Central memory CD8-positive, alpha-beta T cell (primary cell): Measurements from ENCODE around the gene FKBP6.
"Not testable (repeated sequence)": the region's sequence is repeated elsewhere in the genome, so short reads cannot be mapped to it uniquely, and the experiment has no call there.

Source experiments
- ATAC-seq: fragments of 150-1000 bp; cut with Tn5 transposase; replicated peaks from 2 replicates; pipeline ENCODE4 v1.10.0; 2022; ENCODE audit warnings: mild to moderate bottlenecking, moderate FRiP score, moderate number of reproducible peaks; ENCODE audit not compliant: poor library complexity, severe bottlenecking; ENCODE audit errors: extremely low read depth
- DNase-seq, 2 donors: peaks; one replicate each; pipeline ENCODE4 v3.0.0; 2021; ENCODE audit warnings: low spot score in 2 of 2
- H3K27ac Mint-ChIP-seq: one replicate; pipeline ENCODE4 v1.8.0; 2022; ENCODE audit warnings: low read depth, mild to moderate bottlenecking, moderate library complexity, mixed read lengths
- H3K27me3 Mint-ChIP-seq: one replicate; pipeline ENCODE4 v1.8.0; 2022; ENCODE audit warnings: mixed read lengths
- H3K36me3 Mint-ChIP-seq: one replicate; pipeline ENCODE4 v1.8.0; 2022; ENCODE audit warnings: mild to moderate bottlenecking, moderate library complexity, mixed read lengths; ENCODE audit not compliant: insufficient read depth
- H3K4me1 Mint-ChIP-seq: one replicate; pipeline ENCODE4 v1.8.0; 2022; ENCODE audit warnings: mixed read lengths
- H3K4me3 Mint-ChIP-seq: one replicate; pipeline ENCODE4 v1.8.0; 2022; ENCODE audit warnings: mild to moderate bottlenecking, moderate library complexity, mixed read lengths
- H3K9me3 Mint-ChIP-seq: one replicate; pipeline ENCODE4 v1.8.0; 2022; ENCODE audit warnings: mixed read lengths

FKBP6 gene

GRCh38 chr7:73366127-73366526, 38.2 kb downstream of the FKBP6 start:
- H3K4me3 Mint-ChIP-seq, result no peak overlapping the region
- H3K9me3 Mint-ChIP-seq, result no peaks in the 10 kb centered on the region
- H3K4me1 Mint-ChIP-seq, result no peaks in the 10 kb centered on the region
- H3K27me3 Mint-ChIP-seq, result peaks cover 30% of the 10 kb centered on the region
- H3K27ac Mint-ChIP-seq, result no peak overlapping the region
- ATAC-seq (no peak), DNase-seq (no peak)
- no peaks in the 10 kb centered on the region for H3K36me3 Mint-ChIP-seq

- ATAC-seq (no peak), DNase-seq (no peak)
- no peak overlapping the region for H3K4me3 Mint-ChIP-seq
- H3K9me3 Mint-ChIP-seq, result no peaks in the 10 kb centered on the region
- H3K36me3 Mint-ChIP-seq, result no peaks in the 10 kb centered on the region
- peaks cover 30% of the 10 kb centered on the region for H3K27me3 Mint-ChIP-seq
- no peak overlapping the region for H3K27ac Mint-ChIP-seq
- no peaks in the 10 kb centered on the region for H3K4me1 Mint-ChIP-seq
Observed at GRCh38 chr7:73366990-73367389, 39.0 kb downstream of the FKBP6 start.

GRCh38 chr7:73369009-73369408, 41.0 kb downstream of the FKBP6 start:
- Mint-ChIP-seq H3K27me3 (peaks cover 26% of the 10 kb centered on the region), H3K27ac (no peak overlapping the region), H3K36me3 (no peaks in the 10 kb centered on the region), H3K4me3 (no peak overlapping the region), H3K9me3 (no peaks in the 10 kb centered on the region), H3K4me1 (no peaks in the 10 kb centered on the region)
- ATAC-seq (no peak), DNase-seq (no peak)

DNA sequence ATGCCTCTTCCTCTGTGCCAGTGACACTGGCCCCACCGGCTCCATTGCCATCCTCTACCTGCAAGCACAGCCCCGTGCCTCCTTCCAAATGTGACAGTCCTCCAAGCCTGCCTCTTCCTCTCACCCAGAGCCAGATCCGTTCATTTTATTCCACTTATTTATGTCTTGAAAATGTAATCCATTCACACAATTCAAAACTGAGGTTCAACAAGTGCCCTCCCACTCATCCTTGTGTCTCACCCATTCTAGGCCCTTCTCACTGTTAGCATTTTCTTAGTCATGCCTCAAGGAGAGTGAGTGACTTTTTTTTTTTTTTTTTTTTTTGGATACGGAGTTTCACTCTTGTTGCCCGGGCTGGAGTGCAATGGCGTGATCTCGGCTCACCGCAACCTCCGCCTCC, 41.7 kb downstream of the FKBP6 start:
- Mint-ChIP-seq H3K4me3 (no peak overlapping the region), H3K9me3 (no peaks in the 10 kb centered on the region), H3K27ac (no peak overlapping the region), H3K36me3 (no peaks in the 10 kb centered on the region), H3K4me1 (no peaks in the 10 kb centered on the region), H3K27me3 (peaks cover 33% of the 10 kb centered on the region)
- no peak for DNase-seq
- ATAC-seq, result no peak

- Mint-ChIP-seq H3K4me3 (no peak overlapping the region), H3K27me3 (peaks cover 49% of the 10 kb centered on the region), H3K9me3 (no peaks in the 10 kb centered on the region), H3K36me3 (no peaks in the 10 kb centered on the region), H3K27ac (no peak overlapping the region), H3K4me1 (no peaks in the 10 kb centered on the region)
- ATAC-seq, result no peak
- no peak for DNase-seq
Observed at GRCh38 chr7:73373741-73374140, 45.8 kb downstream of the FKBP6 start.

DNA sequence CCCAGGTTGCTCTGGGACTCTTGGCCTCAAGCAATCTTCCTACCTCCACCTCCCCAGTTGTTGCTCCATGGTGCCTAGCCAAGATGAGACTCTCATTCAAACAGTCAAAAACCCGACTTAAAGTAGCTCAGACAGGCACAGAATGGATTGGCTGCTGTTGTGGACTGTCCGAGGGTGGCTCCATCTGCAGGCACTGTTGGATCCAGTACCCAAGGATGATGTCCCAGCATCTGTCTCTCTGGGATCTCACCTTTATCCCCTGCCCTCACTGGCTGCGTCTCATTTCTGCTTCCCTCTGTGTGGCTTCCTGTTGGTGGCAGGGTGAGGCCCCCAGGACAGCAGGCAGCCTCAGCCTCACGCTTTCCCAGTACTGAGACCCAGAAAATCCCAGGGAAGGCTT, 48.3 kb downstream of the FKBP6 start:
- peaks cover 40% of the 10 kb centered on the region for H3K27me3 Mint-ChIP-seq
- H3K27ac Mint-ChIP-seq, DNase-seq, H3K4me3 Mint-ChIP-seq, H3K36me3 Mint-ChIP-seq, H3K4me1 Mint-ChIP-seq, ATAC-seq, H3K9me3 Mint-ChIP-seq: not testable (repeated sequence)

GRCh38 chr7:73376671-73377412, 48.9 kb downstream of the FKBP6 start:
- H3K27ac Mint-ChIP-seq, result no peak overlapping the region

DNA sequence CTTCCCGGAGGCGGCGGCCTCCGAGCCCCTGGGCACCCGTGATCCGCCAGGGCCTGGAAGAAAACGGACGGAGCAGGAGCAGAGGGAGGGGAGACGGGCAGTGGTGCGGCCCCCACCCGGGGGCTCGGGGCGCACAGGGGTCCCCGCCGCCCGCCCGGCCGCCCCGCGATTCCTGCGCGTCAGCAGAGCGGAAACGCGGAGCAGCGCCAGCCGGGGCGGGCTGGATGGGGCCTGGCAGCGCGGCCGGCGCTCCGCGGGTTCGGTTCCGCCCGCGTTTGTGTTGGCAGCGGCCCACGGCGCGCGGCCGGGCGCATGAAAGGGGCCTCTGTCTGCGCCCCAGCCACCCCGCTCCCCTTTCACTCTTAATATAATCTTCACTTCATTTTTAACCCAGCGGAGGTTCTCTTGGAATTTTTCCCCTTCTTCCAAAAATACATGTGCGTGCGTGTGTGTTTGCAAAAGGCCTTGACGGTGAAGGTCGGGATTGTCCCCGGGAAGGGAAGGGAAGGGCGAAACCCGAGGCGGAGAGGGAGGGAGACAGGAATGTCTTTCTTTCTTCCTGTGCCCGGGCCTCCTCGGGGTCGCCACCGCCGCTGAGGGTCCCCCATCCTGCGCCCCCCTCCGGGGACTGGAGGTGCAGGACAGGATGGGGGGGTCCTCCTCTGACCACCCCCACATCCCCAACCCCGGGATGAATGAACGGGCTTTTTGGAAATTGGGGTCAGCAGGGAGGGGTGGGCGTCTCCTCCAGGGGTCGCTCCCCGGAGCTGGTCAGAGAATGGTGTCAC, 49.6 kb downstream of the FKBP6 start:
- H3K36me3 Mint-ChIP-seq, H3K4me1 Mint-ChIP-seq, H3K4me3 Mint-ChIP-seq, DNase-seq, ATAC-seq, H3K9me3 Mint-ChIP-seq, H3K27ac Mint-ChIP-seq: not testable (repeated sequence)
- peaks cover 40% of the 10 kb centered on the region for H3K27me3 Mint-ChIP-seq

More at GRCh38 chr7:73376671-73377412, 48.9 kb downstream of the FKBP6 start:
- ATAC-seq (no peak), DNase-seq (no peak)
- H3K27me3 Mint-ChIP-seq, result peaks cover 40% of the 10 kb centered on the region
- H3K36me3 Mint-ChIP-seq, result no peaks in the 10 kb centered on the region
- H3K4me3 Mint-ChIP-seq, result no peak overlapping the region
- H3K4me1 Mint-ChIP-seq, result no peaks in the 10 kb centered on the region
- H3K9me3 Mint-ChIP-seq, result no peaks in the 10 kb centered on the region

GRCh38 chr7:73382934-73383503, 55.1 kb downstream of the FKBP6 start:
- peaks cover 3% of the 10 kb centered on the region for H3K36me3 Mint-ChIP-seq
- DNase-seq, result no peak
- H3K9me3 Mint-ChIP-seq, result peaks cover 19% of the 10 kb centered on the region
- no peaks in the 10 kb centered on the region for H3K4me1 Mint-ChIP-seq
- no peak overlapping the region for H3K27ac Mint-ChIP-seq
- no peak for ATAC-seq
- H3K27me3 Mint-ChIP-seq, result no peaks in the 10 kb centered on the region
- H3K4me3 Mint-ChIP-seq, result no peak overlapping the region

DNA sequence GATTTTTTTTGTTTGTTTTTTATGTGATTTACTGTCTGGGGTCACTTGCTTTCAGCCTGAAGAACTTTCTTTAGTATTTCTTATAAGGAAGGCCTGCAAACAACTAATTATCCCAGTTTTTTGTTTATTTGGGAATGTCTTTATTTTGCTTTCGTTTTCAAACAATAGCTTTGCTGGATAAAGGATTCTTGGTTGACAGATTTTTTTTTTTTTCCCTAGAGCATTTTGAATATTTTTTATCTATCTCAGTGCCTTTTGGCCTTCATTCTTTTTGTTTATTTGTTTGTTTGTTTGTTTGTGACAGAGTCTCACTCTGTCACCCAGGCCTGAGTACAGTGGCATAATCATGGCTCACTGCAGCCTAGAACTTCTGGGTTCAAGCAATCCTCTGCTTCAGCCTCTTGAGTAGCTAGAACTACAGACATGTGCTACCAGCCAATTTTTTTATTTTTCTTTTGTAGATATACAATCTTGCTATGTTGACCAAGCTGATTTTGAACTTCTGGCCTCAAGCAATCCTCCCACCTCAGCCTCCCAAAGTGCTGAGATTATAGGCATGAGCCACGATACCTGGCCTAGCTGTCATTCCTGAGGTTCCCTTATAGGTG, 59.4 kb downstream of the FKBP6 start:
- no peaks in the 10 kb centered on the region for H3K27me3 Mint-ChIP-seq
- H3K4me3 Mint-ChIP-seq, result no peak overlapping the region
- H3K9me3 Mint-ChIP-seq, result peaks cover 26% of the 10 kb centered on the region
- DNase-seq (no peak), ATAC-seq (no peak)
- H3K4me1 Mint-ChIP-seq, result no peaks in the 10 kb centered on the region
- H3K27ac Mint-ChIP-seq, result no peak overlapping the region
- peaks cover 3% of the 10 kb centered on the region for H3K36me3 Mint-ChIP-seq

GRCh38 chr7:73387908-73388414, 60.0 kb downstream of the FKBP6 start:
- H3K36me3 Mint-ChIP-seq, result peaks cover 3% of the 10 kb centered on the region
- DNase-seq (no peak), ATAC-seq (no peak)
- no peak overlapping the region for H3K27ac Mint-ChIP-seq
- no peaks in the 10 kb centered on the region for H3K4me1 Mint-ChIP-seq
- peaks cover 22% of the 10 kb centered on the region for H3K9me3 Mint-ChIP-seq
- H3K4me3 Mint-ChIP-seq, result no peak overlapping the region
- no peaks in the 10 kb centered on the region for H3K27me3 Mint-ChIP-seq

DNA sequence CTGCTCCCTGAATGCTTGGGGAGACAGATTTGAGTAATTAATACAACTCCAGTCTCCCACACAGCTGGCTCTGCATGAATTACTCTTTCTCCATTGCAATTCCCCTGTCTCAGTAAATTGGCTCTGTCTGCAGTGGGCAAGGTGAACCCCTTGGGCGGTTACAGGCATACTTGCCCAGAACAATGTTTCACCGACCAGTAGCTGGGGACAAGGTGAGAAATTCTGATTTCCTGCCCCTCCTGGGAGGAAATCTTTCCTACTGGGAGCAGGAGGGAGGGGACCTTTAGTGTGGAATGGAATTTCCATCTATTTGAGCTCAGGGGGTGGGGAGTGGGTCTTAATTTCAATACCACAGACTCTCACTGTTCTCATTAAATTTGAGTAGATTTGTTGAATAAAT, 63.4 kb downstream of the FKBP6 start:
- Mint-ChIP-seq H3K4me3 (no peak overlapping the region), H3K9me3 (peaks cover 16% of the 10 kb centered on the region), H3K27ac (no peak overlapping the region), H3K4me1 (no peaks in the 10 kb centered on the region), H3K36me3 (peaks cover 1% of the 10 kb centered on the region), H3K27me3 (peaks cover 27% of the 10 kb centered on the region)
- ATAC-seq, result no peak
- DNase-seq, result no peak
